Fibroblast of skin of right biceps (primary cell): Measurements from ENCODE around the gene MAPK6.

Experiments used
- DNase-seq: peaks from one replicate; pipeline ENCODE4 v3.0.0-alpha.2; 2013

Gene MAPK6

DNA sequence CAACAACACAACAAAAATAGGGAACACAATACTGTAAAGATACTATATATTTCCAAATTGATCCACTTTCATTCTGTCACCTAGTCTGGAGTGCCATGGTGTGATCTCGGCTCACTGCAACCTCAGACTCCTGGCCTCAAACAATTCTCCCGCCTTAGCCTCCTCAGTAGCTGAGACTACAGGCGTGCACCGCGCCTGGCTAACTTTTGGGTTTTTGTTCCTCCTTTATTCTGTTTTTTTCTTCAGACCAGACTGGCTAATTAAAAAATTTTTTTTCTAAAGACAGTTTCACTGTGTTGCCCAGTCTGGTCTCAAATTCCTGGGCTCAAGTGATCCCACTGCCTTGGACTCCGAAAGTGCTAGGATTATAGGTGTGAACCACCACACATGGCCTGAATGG lies 88.2 kb downstream of the MAPK6 start:
- no peak for DNase-seq

DNA sequence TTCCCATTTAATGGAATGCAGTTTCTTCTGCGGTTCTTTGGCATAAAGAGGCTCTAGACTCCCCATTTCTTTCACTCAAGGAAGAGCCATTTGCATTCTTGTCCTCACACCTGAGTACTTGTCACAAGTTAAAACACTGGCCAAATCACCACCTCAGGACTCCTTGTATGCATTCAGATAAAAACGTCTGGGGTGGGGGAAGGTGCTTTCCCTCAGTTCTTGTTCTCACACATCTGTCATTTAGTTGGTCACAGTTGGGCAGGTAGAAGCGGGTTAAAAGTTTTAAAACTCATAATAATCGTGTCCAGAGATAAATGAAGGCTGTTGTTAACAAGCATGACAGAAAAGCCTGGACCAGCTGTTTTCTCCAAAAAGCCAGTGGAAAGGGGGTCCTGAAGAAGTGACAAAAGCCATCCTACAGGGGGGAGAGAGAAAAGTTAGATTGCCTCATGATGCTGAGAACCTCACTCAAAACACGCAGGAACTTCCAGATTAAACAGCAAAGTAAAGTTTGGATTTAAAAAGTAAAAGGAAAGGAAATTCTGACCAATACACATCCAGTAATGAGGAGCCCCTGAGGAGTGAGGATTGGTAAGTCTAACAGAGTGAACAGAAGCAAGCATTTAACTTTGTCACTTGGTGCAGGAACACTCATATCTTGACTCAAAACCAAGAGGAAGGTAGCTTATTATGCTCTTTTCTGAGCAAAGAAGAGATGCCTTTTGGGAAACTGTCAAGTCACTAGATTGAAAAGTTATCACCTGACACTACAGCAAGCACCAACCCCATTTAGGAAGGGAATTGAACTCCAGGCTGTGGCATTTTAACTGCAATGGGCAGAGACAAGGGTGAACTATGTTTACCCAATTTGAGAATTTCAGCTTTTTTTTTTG lies 90.8 kb downstream of the MAPK6 start:
- no peak for DNase-seq

DNA sequence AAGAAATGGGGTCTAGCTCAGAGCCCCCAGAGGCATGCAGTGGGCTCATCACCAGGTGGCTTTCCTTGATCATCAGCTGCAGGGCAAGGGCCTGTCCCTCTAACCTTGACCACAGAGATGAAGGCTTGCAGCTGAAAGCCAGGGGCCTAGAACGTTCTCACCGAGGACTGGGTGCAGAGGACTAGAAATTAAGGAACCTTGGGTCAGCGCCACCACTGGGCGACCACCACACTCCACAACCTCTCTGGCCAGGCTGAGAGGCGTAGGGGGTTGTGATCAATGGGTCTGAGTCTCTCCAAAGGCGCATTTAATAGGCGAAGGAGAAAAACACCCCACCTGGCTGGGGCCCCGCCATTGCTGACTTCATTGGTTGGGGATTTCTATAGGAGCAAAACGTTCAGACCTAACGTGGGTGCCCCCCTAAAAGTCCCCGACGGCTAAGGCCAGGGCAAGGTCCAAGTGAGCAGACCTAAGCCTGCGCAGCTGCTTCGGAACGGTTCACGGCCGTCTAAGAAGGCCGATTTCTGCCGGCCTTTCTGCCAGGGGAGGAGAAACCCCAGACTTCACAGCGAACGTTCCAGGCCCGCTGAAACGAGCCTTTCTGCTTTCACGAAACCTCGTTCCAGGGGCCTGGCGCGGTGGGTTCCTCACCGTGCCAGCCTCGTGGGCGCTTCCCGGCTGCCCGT lies 92.6 kb downstream of the MAPK6 start:
- DNase-seq: no peak

DNA sequence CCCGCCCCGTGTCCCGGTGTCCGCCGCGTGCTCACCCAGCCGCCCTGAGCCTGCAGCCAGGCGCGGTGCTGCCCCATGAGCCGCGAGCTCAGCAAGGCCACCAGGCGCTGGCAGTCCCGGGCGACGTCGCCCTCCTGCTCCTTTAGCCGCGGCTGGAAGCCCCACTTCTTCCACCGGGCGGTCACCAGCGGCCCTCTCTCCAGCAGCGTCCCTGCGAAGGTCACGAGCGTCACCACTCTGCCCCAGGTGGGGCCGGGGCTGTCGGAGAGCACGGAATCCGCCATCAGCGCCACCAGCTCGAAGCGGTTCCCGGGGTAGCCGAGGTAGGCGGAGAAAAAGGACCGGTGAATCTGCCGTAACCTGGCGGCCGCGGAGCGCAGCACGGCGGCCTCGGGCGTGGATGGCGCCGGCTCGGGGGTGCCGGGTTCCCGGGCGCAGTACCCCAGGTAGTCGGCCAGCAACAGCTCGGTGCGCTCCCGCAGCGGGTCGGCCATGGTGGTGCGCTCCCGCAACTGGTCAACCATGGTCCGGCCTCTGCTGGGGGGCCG lies 93.3 kb downstream of the MAPK6 start:
- no peak for DNase-seq

DNA sequence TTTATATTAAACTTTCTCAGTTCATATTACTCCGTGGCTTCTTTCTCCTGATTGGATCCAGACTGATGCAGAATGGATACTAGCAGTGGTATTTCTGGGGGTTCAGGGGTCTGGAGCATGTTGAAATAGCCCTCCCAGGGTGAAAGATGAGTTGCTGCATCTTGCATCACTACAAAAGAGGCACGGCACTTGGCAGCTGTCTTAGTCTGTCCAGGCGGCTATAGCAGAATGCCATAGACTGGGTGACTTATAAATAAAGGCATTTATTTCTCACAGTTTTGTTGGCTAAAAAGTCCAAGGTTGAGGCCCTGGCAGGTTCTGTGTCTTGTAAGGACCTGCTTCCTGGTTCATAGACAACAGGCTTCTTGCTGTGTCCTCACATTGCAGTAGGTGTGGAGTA lies 94.2 kb downstream of the MAPK6 start:
- peak; percentile 15 for DNase-seq

DNA sequence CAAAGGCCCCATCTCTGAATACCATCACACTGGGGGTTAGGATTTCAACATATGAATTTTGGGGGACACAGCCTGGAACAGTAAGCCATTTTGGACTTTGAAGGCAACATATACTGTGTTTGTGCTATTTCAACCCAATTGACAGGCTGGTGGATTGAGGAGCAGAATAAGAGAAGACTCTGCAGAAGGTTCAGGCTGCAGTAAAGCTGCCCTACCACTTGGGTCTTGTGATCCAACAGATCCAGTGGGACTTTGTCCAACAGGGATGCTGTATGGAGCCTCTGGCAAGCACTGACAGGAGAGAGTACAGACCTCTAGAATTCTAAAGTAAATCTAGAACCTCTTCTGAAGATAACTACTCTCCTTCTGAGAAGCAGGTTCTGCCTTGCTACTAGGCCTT lies 94.7 kb downstream of the MAPK6 start:
- no peak for DNase-seq

DNA sequence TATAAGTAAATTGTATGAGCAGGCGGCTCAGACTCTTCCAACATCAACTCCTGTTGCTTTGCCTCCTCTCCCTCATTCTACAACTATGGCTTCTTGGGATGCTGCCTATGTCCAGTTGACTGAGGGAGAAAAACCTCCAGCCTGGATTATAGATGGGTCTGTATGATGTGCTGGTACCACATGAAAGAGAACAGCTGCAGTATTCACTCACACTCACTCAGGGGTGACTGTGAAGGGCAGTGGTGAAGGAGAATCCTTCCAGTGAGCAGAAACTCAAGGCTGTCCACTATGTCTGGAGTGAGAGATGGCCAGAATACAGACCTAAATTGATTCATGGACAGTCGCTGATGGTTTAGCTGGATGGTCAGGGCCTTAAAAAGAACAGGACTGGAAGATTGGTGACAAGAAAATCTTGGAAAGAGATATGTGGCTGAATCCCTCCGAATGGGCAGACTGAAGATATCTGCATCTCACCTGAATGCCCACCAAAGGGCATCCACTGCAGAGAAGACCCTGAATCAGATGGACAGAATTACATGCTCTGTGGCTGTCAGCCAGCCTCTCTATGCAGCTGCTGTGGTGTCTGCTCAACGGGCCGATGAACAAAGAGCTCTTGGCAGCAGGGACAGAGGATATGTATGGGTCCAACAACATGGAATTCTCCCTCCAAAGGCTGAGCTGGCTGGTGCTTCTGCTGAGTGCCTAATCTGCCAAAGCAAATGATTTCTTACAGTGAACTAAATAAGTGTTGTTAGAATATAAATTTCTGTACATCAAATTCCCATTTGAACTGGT lies 95.4 kb downstream of the MAPK6 start:
- no peak for DNase-seq

DNA sequence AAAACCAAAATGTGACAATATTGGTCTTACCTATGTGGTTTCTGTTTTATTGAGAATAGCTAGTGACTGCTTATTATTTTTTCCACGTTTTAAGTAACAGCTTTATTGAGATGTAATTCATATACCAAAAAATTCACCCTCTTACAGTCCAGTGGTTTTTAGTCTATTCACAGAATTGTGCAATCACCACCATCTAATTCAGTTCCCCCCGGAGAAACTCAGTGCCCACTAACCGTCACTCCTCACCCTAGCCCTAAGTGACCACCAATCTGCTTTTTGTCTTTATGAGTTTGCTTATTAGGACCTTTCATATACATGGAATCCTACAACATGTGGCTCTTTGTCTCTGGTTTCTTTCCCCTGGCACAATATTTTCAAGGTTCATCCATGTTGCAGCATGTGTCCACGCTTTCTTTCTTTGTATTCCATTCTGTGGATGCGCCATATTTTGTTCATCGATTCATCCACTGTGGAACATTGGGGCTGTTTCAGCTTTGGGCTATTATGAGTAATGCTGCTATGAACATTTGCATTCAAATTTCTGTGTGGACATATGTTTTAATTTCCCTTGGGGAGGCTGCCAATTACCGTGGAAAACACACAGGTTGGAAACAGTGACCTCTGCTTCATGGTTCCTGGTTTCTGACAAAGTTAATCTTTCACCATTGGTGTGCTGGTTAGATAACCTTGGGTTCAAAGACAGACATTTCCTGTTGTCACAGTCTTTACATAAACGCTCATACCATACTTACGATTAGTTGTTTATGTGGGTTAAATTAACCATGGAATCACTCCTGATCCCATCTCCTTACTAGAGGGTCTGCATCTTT lies 96.8 kb downstream of the MAPK6 start:
- no peak for DNase-seq
